GM23338 (cell line): ENCODE results near the gene COG2.

ENCODE experiments used
- CREB1 ChIP-seq: fragments of 250-450 bp; sonication (Bioruptor Pico); IDR thresholded peaks from 2 replicates; pipeline ENCODE4 v1.5.0; 2020; ENCODE audit warnings: low read depth, mild to moderate bottlenecking, moderate library complexity
- EZH2 ChIP-seq: fragments of 200-600 bp; sonication (generic); IDR thresholded peaks from one replicate; pipeline ENCODE4 v1.8.0; 2017; ENCODE audit warnings: antibody characterized with exemption, mild to moderate bottlenecking, low read depth; ENCODE audit not compliant: unreplicated experiment
- EZH2phosphoT487 ChIP-seq: fragments of 200-600 bp; sonication (generic); IDR thresholded peaks from one replicate; pipeline ENCODE4 v1.8.1; 2018; ENCODE audit warnings: antibody characterized with exemption; ENCODE audit not compliant: unreplicated experiment
- POLR2AphosphoS5 ChIP-seq: IDR thresholded peaks from 2 replicates; pipeline ENCODE4 v1.6.1; 2016; ENCODE audit warnings: antibody characterized with exemption, low read depth
- TF ChIP-seq, protein P1 (sequence below), 2 experiments: fragments of 200-600 bp in 1 of 2; sonication (generic) in 1 of 2; conservative IDR thresholded peaks; 2 replicates each; pipeline versions ENCODE4 v1.5.1 to v1.6.1; 2016 to 2017; ENCODE audit warnings: antibody characterized with exemption in 2 of 2, low read depth in 2 of 2, mild to moderate bottlenecking in 2 of 2, moderate library complexity in 1 of 2

GRCh38 chr1:230715510-230715909, 73.2 kb downstream of the COG2 start:
- no peak for TF ChIP-seq POLR2AphosphoS5
- no peak for TF ChIP-seq EZH2
- TF ChIP-seq, protein P1, sequence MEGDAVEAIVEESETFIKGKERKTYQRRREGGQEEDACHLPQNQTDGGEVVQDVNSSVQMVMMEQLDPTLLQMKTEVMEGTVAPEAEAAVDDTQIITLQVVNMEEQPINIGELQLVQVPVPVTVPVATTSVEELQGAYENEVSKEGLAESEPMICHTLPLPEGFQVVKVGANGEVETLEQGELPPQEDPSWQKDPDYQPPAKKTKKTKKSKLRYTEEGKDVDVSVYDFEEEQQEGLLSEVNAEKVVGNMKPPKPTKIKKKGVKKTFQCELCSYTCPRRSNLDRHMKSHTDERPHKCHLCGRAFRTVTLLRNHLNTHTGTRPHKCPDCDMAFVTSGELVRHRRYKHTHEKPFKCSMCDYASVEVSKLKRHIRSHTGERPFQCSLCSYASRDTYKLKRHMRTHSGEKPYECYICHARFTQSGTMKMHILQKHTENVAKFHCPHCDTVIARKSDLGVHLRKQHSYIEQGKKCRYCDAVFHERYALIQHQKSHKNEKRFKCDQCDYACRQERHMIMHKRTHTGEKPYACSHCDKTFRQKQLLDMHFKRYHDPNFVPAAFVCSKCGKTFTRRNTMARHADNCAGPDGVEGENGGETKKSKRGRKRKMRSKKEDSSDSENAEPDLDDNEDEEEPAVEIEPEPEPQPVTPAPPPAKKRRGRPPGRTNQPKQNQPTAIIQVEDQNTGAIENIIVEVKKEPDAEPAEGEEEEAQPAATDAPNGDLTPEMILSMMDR (conservative IDR thresholded peaks at IDR 0.05; ENCODE audit: low read depth in 2 of 2) = peak; percentile 35 to 63
- no peak for TF ChIP-seq CREB1
- no peak for TF ChIP-seq EZH2phosphoT487
